Mucosa of descending colon (tissue), 3 donors: ENCODE data around the gene TENM4. TPM values are rescaled to one million over a fixed set of nuclear protein-coding genes. Genes with fewer than 3 reads are reported as not detected.

Experiments used
- ATAC-seq: fragments of 200-7000 bp; cut with Tn5 transposase; one replicate; pipeline ENCODE4 v1.9.1; 2020; ENCODE audit warnings: mild to moderate bottlenecking, moderate library complexity
- DNase-seq, 3 donors: peaks; one replicate each; pipeline ENCODE4 v3.0.0-alpha.2; 2020
- H3K36me3 ChIP-seq: fragments of 200-600 bp; one replicate; pipeline ENCODE4 v1.8.0; 2021; ENCODE audit warnings: low read depth, mild to moderate bottlenecking
- H3K4me1 ChIP-seq: fragments of 200-600 bp; one replicate; pipeline ENCODE4 v1.8.0; 2021; ENCODE audit warnings: low read depth, mild to moderate bottlenecking
- H3K4me3 ChIP-seq: fragments of 200-600 bp; one replicate; pipeline ENCODE4 v1.8.0; 2021; ENCODE audit warnings: mild to moderate bottlenecking
- H3K9me3 ChIP-seq: fragments of 200-600 bp; one replicate; pipeline ENCODE4 v1.8.0; 2021; ENCODE audit warnings: mild to moderate bottlenecking
- intact Hi-C, 2 donors: fragments of 100-400 bp; cut with DNase I in 1 of 2; cut with micrococcal nuclease in 1 of 2; formaldehyde crosslinking; loops; one replicate each; pipeline versions ENCODE4 v1.11.0 to v1.11.1; 2022; cut with DNase I, micrococcal nuclease
- total RNA-seq, 3 donors: library from RNA; stranded (reverse); fragmentation: NEBNext Ultra II Directional in 2 of 3; extraction: Animal tissue kit (Norgen Biotek cat#: 25700) in 2 of 3; gene quantifications; one replicate each; pipeline versions ENCODE4 v1.2.1 to v1.2.4, GENCODE V29; 2021 to 2023
- TF ChIP-seq, protein P1 (sequence below): fragments of 200-600 bp; IDR thresholded peaks from one replicate; pipeline ENCODE4 v1.8.0; 2022; ENCODE audit warnings: antibody characterized with exemption, mild to moderate bottlenecking
- donor health status: DM: no; HTN: no; CAD: no; lungs with moderate emphysema.
- donor health status: DM: no; HTN: no; CAD: no.
- donor health status: DM: no; HTN: yes; CAD: no.

TENM4 gene
- total RNA-seq, 3 donors from 2014 or later = 0.70 to 1.6 (median 1.2) TPM

DNA sequence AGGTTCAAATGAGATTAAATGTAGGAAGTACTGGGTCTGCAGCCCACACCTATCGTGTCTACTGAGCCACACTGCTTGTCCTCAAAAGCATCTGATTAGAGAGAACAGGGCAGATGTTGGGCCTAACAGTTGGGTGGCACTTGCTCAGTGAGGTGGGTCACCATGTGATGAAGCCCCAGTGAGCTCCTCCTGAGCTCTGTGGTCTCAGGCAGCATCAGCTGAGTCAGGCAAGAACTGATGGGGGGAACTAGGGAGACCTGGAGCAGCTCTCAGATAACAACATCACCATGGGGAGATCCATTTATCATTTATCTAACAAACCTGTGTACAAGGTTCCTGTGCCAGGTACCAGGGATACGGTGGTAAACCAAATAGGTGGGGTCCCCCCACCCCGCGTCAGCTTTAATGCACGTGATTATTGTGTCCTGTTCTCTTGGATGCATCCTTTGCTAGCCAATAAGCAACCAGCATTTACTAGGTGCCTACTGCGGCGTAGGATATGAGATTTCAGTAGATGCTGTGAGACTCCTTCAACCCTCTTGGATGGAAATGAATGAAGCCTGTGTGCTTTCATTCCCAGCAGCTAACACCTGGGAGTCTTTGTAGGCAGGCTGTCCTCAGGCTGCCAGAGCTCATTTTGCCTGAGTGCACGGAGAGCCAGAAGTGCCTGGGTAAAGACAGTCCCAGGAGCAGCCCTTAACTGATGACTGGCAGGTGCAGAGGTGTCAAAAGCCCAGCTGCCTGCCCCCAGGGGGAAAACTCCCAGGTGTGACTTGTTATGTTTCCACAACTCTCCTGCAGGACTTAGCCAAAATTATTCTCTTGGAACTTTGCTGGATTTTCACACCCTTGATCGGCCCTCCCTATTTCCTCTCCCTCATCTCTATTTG, 792.6 kb downstream of the TENM4 start:
- ATAC-seq = no peak
- Histone ChIP-seq H3K4me1 (no peaks in the 10 kb centered on the region), H3K36me3 (no peaks in the 10 kb centered on the region), H3K9me3 (no peaks in the 10 kb centered on the region), H3K4me3 (no peak overlapping the region)
- DNase-seq = no peak
- intact Hi-C loops = loop anchor here (10.0 kb wide), 3 partner anchors 157 to 447 kb away; no protein-coding TSS in a partner anchor
- TF ChIP-seq, protein P1, sequence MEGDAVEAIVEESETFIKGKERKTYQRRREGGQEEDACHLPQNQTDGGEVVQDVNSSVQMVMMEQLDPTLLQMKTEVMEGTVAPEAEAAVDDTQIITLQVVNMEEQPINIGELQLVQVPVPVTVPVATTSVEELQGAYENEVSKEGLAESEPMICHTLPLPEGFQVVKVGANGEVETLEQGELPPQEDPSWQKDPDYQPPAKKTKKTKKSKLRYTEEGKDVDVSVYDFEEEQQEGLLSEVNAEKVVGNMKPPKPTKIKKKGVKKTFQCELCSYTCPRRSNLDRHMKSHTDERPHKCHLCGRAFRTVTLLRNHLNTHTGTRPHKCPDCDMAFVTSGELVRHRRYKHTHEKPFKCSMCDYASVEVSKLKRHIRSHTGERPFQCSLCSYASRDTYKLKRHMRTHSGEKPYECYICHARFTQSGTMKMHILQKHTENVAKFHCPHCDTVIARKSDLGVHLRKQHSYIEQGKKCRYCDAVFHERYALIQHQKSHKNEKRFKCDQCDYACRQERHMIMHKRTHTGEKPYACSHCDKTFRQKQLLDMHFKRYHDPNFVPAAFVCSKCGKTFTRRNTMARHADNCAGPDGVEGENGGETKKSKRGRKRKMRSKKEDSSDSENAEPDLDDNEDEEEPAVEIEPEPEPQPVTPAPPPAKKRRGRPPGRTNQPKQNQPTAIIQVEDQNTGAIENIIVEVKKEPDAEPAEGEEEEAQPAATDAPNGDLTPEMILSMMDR = no peak

DNA sequence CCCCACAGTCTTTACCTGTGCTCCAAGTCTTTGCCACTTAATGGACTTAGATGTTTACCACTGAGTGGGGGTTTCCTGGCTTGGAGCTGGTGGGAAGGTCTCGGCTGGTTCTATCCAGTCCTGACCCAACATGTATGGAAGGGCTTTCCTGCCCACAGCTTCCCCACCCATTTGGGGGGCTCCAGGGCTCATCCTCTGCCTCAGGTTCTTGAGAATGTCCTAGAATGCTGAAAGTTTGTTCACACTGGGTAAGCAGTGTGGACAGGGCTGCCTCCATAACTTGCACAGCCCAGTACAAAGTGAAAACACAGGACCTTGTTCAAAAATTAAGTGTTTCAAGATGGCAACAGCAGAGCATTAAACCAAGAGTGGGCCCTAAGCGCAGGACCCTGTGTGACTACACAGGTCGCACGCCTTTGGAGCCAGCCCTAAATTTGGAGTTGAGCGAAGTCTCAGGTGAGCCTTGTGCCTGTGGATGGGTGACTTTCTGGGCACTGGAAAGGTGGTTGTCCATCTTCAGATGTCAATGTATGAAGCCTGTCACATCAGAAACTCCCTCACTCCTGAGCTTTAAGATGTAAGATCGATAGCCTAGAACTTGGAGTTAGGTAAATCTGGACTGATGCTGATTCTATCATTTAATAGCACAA, 793.4 kb downstream of the TENM4 start:
- intact Hi-C loops = loop anchor here (10.0 kb wide), 3 partner anchors 157 to 447 kb away; no protein-coding TSS in a partner anchor
- Histone ChIP-seq H3K9me3 (no peaks in the 10 kb centered on the region), H3K4me3 (no peak overlapping the region), H3K4me1 (no peaks in the 10 kb centered on the region), H3K36me3 (no peaks in the 10 kb centered on the region)
- TF ChIP-seq, protein P1 = no peak
- DNase-seq (no peak), ATAC-seq (no peak)

DNA sequence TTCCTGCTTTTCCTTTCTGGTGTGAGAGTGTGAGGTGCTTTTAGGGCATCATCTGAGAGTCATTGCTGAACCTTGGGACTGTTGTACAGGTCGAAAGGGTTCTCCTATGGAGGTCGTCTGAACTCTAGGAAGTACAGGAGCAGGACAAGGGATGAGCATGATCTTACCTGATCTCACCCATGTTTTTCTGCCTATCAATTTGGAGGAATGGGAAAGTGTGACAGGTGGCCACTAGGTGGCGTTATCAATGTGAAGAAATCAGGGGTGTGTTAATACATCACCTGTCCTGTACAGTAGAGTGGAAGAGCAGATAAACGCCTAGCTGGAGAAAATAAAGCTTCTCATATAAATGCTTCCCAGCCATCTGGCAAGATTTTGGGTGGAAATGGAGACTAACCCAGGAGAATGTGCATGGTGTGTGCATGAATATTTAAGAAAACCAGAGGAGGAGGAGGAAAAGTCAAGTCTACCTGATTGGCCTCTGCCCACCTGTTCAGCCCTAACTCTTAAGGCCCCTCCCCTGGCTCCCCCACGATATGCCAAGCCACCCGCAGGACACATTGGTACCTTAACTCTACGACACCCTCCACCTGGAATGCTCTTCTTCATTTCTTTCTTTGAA, 794.2 kb downstream of the TENM4 start:
- no peaks in the 10 kb centered on the region for H3K4me1 ChIP-seq
- no peaks in the 10 kb centered on the region for H3K9me3 ChIP-seq
- H3K4me3 ChIP-seq = no peak overlapping the region
- DNase-seq (peak in 2 of 3 donors; percentile 40 to 87), ATAC-seq (peak; percentile 86)
- TF ChIP-seq, protein P1 = peak; percentile 59
- no peaks in the 10 kb centered on the region for H3K36me3 ChIP-seq
- intact Hi-C loops = loop anchor here (10.0 kb wide), 3 partner anchors 158 to 448 kb away; no protein-coding TSS in a partner anchor

DNA sequence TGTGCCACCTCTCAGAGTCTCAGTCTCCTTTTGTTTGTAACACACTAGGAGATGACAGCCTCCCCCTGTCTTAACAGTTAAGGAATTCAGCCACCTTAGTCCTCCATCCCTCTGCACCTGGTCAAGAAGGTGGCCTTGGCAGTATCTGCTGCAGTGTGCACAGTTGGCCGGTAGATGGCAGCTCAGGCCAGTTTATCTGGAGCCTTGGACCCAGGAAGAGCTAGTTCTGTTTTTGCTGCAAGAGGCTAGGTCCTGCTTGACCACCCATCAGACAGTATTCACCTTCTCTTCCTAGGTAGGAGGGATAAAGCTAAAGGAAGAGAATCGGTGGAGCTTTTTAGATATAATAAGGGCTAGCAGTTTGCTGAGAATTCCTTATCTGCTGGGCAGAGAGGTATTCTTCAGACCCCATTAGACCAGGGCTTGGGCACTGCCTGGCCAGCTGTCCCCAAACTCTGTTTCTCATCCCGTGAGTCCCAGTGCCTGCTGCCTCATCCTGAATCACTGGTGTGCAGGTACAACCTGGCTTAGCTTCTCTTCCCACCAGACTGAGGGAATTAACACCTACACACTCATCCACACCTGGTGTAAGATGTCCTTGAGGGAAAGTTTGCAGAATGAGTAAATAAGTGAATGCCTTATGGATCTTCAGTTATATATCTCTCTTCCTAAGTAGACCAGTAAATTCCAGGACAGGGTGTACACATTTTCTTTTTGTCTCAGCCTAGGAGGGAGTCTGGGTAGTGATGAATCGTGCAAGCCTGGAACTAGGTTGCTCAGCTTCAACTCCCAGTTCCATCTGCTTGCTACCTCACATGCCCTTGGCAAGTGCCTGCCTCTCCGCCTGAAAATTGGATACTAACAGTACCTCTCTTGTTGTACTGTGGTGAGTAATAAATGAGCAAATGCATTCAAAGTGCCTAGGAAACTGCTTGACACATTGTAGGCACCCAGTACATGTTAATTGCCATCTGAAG, 795.3 kb downstream of the TENM4 start:
- TF ChIP-seq, protein P1 = peak; percentile 90
- no peaks in the 10 kb centered on the region for H3K9me3 ChIP-seq
- ATAC-seq (peak; percentile 92), DNase-seq (peak in 2 of 3 donors; percentile 86 to 88)
- no peak overlapping the region for H3K4me3 ChIP-seq
- no peaks in the 10 kb centered on the region for H3K36me3 ChIP-seq
- H3K4me1 ChIP-seq = no peaks in the 10 kb centered on the region
- intact Hi-C loops = loop anchor here (10.0 kb wide), 3 partner anchors 159 to 449 kb away; no protein-coding TSS in a partner anchor
